Uterus (tissue), 4 donors: ENCODE measurements around the gene LMBRD2. TPM values are rescaled to one million over a fixed set of nuclear protein-coding genes. Genes with fewer than 3 reads are reported as not detected.

Experiments used
- DNase-seq, 2 donors: peaks; one replicate each; pipeline ENCODE4 v3.0.0-alpha.2; 2019 to 2020
- H3K27ac ChIP-seq, 2 donors: fragments of 200-600 bp; sonication (generic); 1 replicate in 1 of 2; 2 replicates in 1 of 2; pipeline ENCODE4 v1.5.1; 2016 to 2018
- H3K27me3 ChIP-seq, 2 donors: fragments of 200-600 bp; sonication (generic); one replicate each; pipeline ENCODE4 v1.5.1; 2018 to 2019; ENCODE audit warnings: control low read depth in 1 of 2
- H3K36me3 ChIP-seq, 2 donors: fragments of 200-600 bp; sonication (generic); one replicate each; pipeline ENCODE4 v1.5.1; 2019; ENCODE audit warnings: control low read depth in 1 of 2
- H3K4me1 ChIP-seq, 2 donors: fragments of 200-600 bp; sonication (generic); one replicate each; pipeline ENCODE4 v1.5.1; 2018 to 2019; ENCODE audit warnings: control low read depth in 1 of 2
- H3K4me3 ChIP-seq, 2 donors: fragments of 200-600 bp; sonication (generic); 1 replicate in 1 of 2; 2 replicates in 1 of 2; pipeline ENCODE4 v1.5.1; 2018 to 2019; ENCODE audit warnings: mild to moderate bottlenecking in 1 of 2
- H3K9me3 ChIP-seq, 2 donors: fragments of 200-600 bp; sonication (generic); one replicate each; pipeline ENCODE4 v1.5.1; 2019; ENCODE audit warnings: control low read depth in 1 of 2
- CTCF ChIP-seq, 4 experiments: fragments of 200-600 bp in 2 of 4; fragments of 450-650 bp in 2 of 4; sonication (generic) in 2 of 4; IDR thresholded peaks; one replicate each; pipeline ENCODE4 v1.5.1; 2016 to 2019; ENCODE audit warnings: antibody characterized with exemption in 4 of 4, mild to moderate bottlenecking in 2 of 4, moderate library complexity in 1 of 4
- POLR2A ChIP-seq, 2 donors: fragments of 450-650 bp; IDR thresholded peaks; one replicate each; pipeline ENCODE4 v1.6.1; 2016; ENCODE audit warnings: antibody characterized with exemption in 2 of 2, mild to moderate bottlenecking in 1 of 2, moderate library complexity in 1 of 2
- intact Hi-C: fragments of 100-400 bp; cut with DNase I; formaldehyde crosslinking; loops from one replicate; pipeline ENCODE4 v1.15.1; 2023; ENCODE audit warnings: low total_unique reads
- total RNA-seq, 4 donors: library from RNA; depleted of rRNA in 3 of 4; stranded (reverse); fragments of >200 nt in 3 of 4; gene quantifications; one replicate each; pipeline versions ENCODE4 v1.1.0 to v1.2.4, GENCODE V29; 2014 to 2023
- donor health status: DM: yes; HTN: yes; CAD: no.

The LMBRD2 gene
- total RNA-seq, 4 donors from 2014 or later: 2.3 to 17.9 (median 8.0) TPM

DNA sequence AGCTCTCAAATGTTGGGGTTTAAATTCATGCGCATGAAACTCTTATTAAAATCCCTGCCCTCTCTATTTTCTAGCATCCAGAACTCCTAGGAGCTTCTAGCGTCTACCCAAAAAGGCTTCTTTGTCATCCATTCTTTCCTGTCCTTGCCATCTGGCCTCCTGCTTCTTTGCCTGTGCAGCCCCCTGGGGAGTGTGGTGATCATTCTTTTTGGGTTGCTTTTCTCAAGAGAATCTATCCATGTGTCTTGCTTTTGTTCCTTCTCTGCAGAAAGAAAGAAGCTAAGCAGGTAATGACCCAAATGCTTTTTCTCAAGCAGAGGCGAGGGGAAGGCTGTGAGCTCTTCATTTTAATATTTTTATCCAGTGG is 26.8 kb upstream of the LMBRD2 start:
- Histone ChIP-seq H3K27me3 (no peaks in the 10 kb centered on the region), H3K4me3 (no peak overlapping the region), H3K27ac (no peak overlapping the region), H3K4me1 (no peaks in the 10 kb centered on the region), H3K9me3 (no peaks in the 10 kb centered on the region), H3K36me3 (no peaks in the 10 kb centered on the region)
- no peak for DNase-seq
- intact Hi-C loops: no loop called here
- TF ChIP-seq POLR2A (IDR thresholded peaks at IDR 0.05) (no peak), CTCF (IDR thresholded peaks at IDR 0.05) (no peak)

GRCh38 chr5:36177715-36178523 is 26.2 kb upstream of the LMBRD2 start:
- intact Hi-C loops: no loop called here
- Histone ChIP-seq H3K4me1 (no peaks in the 10 kb centered on the region), H3K4me3 (no peak overlapping the region), H3K36me3 (no peaks in the 10 kb centered on the region), H3K27me3 (no peaks in the 10 kb centered on the region), H3K27ac (no peak overlapping the region), H3K9me3 (no peaks in the 10 kb centered on the region)
- no peak for DNase-seq
- peak; percentile 32 to 58 (median 44) for TF ChIP-seq CTCF (IDR thresholded peaks at IDR 0.05)
- no peak for TF ChIP-seq POLR2A (IDR thresholded peaks at IDR 0.05)

DNA sequence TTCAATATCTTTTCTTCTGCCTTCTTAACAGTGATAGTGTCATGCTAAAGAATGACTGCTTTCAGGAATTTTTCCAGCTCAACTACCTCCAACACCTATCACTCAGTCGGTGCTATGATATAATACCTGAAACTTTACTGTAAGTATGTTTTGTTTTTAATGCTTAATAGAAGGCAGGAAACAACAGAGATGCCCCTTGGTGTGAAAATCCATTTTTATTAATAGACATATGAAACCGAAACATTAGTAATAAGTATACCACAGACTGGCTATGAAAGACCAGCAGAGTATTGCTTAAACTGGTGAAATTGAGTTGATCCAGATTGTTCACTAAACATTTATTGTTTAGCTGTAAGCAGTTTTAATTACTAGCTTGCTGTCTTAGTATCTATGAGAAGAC is 25.5 kb upstream of the LMBRD2 start:
- intact Hi-C loops: no loop called here

GRCh38 chr5:36175043-36175442 is 23.4 kb upstream of the LMBRD2 start:
- no peaks in the 10 kb centered on the region for H3K4me1 ChIP-seq
- H3K9me3 ChIP-seq: no peaks in the 10 kb centered on the region
- H3K27ac ChIP-seq: no peak overlapping the region
- H3K4me3 ChIP-seq: no peak overlapping the region
- TF ChIP-seq POLR2A (IDR thresholded peaks at IDR 0.05): no peak
- intact Hi-C loops: no loop called here
- no peaks in the 10 kb centered on the region for H3K27me3 ChIP-seq
- DNase-seq: no peak
- no peaks in the 10 kb centered on the region for H3K36me3 ChIP-seq

More for the DNA sequence above, 25.5 kb upstream of the LMBRD2 start:
- Histone ChIP-seq H3K4me3 (no peak overlapping the region), H3K27me3 (no peaks in the 10 kb centered on the region), H3K4me1 (no peaks in the 10 kb centered on the region), H3K36me3 (no peaks in the 10 kb centered on the region), H3K27ac (no peak overlapping the region), H3K9me3 (no peaks in the 10 kb centered on the region)
- TF ChIP-seq CTCF (IDR thresholded peaks at IDR 0.05) (no peak), POLR2A (IDR thresholded peaks at IDR 0.05) (no peak)
- DNase-seq: no peak

GRCh38 chr5:36174119-36174518 is 22.4 kb upstream of the LMBRD2 start:
- TF ChIP-seq POLR2A (IDR thresholded peaks at IDR 0.05): no peak
- no peak for TF ChIP-seq CTCF (IDR thresholded peaks at IDR 0.05)
- Histone ChIP-seq H3K9me3 (no peaks in the 10 kb centered on the region), H3K27me3 (no peaks in the 10 kb centered on the region), H3K27ac (no peak overlapping the region), H3K4me3 (no peak overlapping the region), H3K4me1 (no peaks in the 10 kb centered on the region), H3K36me3 (no peaks in the 10 kb centered on the region)
- DNase-seq: no peak
- intact Hi-C loops: no loop called here
